KMS-11 (cell line): ENCODE results near the gene EEF1AKMT3.

Experiments used
- H2AFZ ChIP-seq: fragments of 200-600 bp; sonication (generic); 2 replicates; pipeline ENCODE4 v1.6.1; 2016; ENCODE audit warnings: antibody characterized with exemption, mixed run types, low read depth
- H3K27ac ChIP-seq: fragments of 200-600 bp; sonication (generic); 2 replicates; pipeline ENCODE4 v1.6.1; 2016; ENCODE audit warnings: mild to moderate bottlenecking, mixed run types
- H3K27me3 ChIP-seq: fragments of 200-600 bp; sonication (generic); 2 replicates; pipeline ENCODE4 v1.6.1; 2017; ENCODE audit warnings: mild to moderate bottlenecking, low read depth, mixed run types, moderate library complexity; ENCODE audit not compliant: insufficient read depth
- H3K36me3 ChIP-seq: fragments of 200-600 bp; sonication (generic); 2 replicates; pipeline ENCODE4 v1.6.1; 2017; ENCODE audit warnings: mild to moderate bottlenecking, mixed run types; ENCODE audit not compliant: insufficient read depth
- H3K4me1 ChIP-seq: fragments of 200-600 bp; sonication (generic); 2 replicates; pipeline ENCODE4 v1.6.1; 2016; ENCODE audit warnings: mild to moderate bottlenecking, low read depth, mixed run types; ENCODE audit not compliant: poor library complexity, severe bottlenecking
- H3K4me2 ChIP-seq: fragments of 200-600 bp; sonication (generic); 2 replicates; pipeline ENCODE4 v1.7.0; 2016; ENCODE audit warnings: mild to moderate bottlenecking, mixed run types
- H3K4me3 ChIP-seq: fragments of 200-600 bp; sonication (generic); IDR thresholded peaks from 2 replicates; pipeline ENCODE4 v1.6.1; 2017; ENCODE audit warnings: low read depth, low read length, mixed read lengths; ENCODE audit not compliant: insufficient read depth
- H3K79me2 ChIP-seq: fragments of 200-600 bp; sonication (generic); 2 replicates; pipeline ENCODE4 v1.6.1; 2016; ENCODE audit warnings: low read depth, mixed run types; ENCODE audit not compliant: insufficient read depth
- H3K9ac ChIP-seq: fragments of 200-600 bp; sonication (generic); 2 replicates; pipeline ENCODE4 v1.6.1; 2016; ENCODE audit warnings: mild to moderate bottlenecking, mixed run types
- H4K20me1 ChIP-seq: fragments of 200-600 bp; sonication (generic); 2 replicates; pipeline ENCODE4 v1.6.1; 2016; ENCODE audit warnings: mild to moderate bottlenecking, mixed run types; ENCODE audit not compliant: insufficient read depth
- CTCF ChIP-seq: fragments of 200-600 bp; sonication (generic); conservative IDR thresholded peaks from 2 replicates; pipeline ENCODE4 v1.6.1; 2017; ENCODE audit warnings: low read depth, mild to moderate bottlenecking, antibody characterized with exemption, low read length, moderate library complexity, mixed read lengths

The EEF1AKMT3 gene

GRCh38 chr12:57807285-57807684 lies 34.9 kb downstream of the EEF1AKMT3 start:
- Histone ChIP-seq H3K4me2 (no peak overlapping the region), H3K27ac (no peak overlapping the region), H3K36me3 (no peaks in the 10 kb centered on the region), H3K79me2 (no peaks in the 10 kb centered on the region), H2AFZ (no peak overlapping the region), H4K20me1 (no peaks in the 10 kb centered on the region), H3K27me3 (no peaks in the 10 kb centered on the region), H3K9ac (no peak overlapping the region), H3K4me3 (no peak overlapping the region), H3K4me1 (peaks cover 6% of the 10 kb centered on the region)
- no peak for TF ChIP-seq CTCF

GRCh38 chr12:57808351-57808750 lies 35.9 kb downstream of the EEF1AKMT3 start:
- no peaks in the 10 kb centered on the region for H3K79me2 ChIP-seq
- H3K27ac ChIP-seq, result no peak overlapping the region
- H2AFZ ChIP-seq, result no peak overlapping the region
- no peak overlapping the region for H3K4me2 ChIP-seq
- H4K20me1 ChIP-seq, result no peaks in the 10 kb centered on the region
- H3K9ac ChIP-seq, result no peak overlapping the region
- H3K4me3 ChIP-seq, result no peak overlapping the region
- no peak for TF ChIP-seq CTCF
- peaks cover 6% of the 10 kb centered on the region for H3K4me1 ChIP-seq
- H3K27me3 ChIP-seq, result no peaks in the 10 kb centered on the region
- no peaks in the 10 kb centered on the region for H3K36me3 ChIP-seq

- H3K27me3 ChIP-seq, result no peaks in the 10 kb centered on the region
- H3K4me3 ChIP-seq, result no peak overlapping the region
- H3K9ac ChIP-seq, result no peak overlapping the region
- no peaks in the 10 kb centered on the region for H3K36me3 ChIP-seq
- H3K4me2 ChIP-seq, result no peak overlapping the region
- H3K27ac ChIP-seq, result no peak overlapping the region
- no peaks in the 10 kb centered on the region for H4K20me1 ChIP-seq
- no peaks in the 10 kb centered on the region for H3K4me1 ChIP-seq
- TF ChIP-seq CTCF, result no peak
- H2AFZ ChIP-seq, result no peak overlapping the region
- H3K79me2 ChIP-seq, result no peaks in the 10 kb centered on the region
Observed at GRCh38 chr12:57809425-57809824, 37.0 kb downstream of the EEF1AKMT3 start.

GRCh38 chr12:57810450-57810849 lies 38.0 kb downstream of the EEF1AKMT3 start:
- H3K36me3 ChIP-seq, result no peaks in the 10 kb centered on the region
- H3K27ac ChIP-seq, result no peak overlapping the region
- no peaks in the 10 kb centered on the region for H3K27me3 ChIP-seq
- H3K9ac ChIP-seq, result no peak overlapping the region
- no peak overlapping the region for H3K4me2 ChIP-seq
- H2AFZ ChIP-seq, result no peak overlapping the region
- H4K20me1 ChIP-seq, result no peaks in the 10 kb centered on the region
- H3K79me2 ChIP-seq, result no peaks in the 10 kb centered on the region
- no peak for TF ChIP-seq CTCF
- H3K4me1 ChIP-seq, result no peaks in the 10 kb centered on the region
- H3K4me3 ChIP-seq, result no peak overlapping the region
